Bronchial epithelial cell (primary cell): ENCODE measurements around the gene GBX1. TPM values are rescaled to one million over a fixed set of nuclear protein-coding genes. Genes with fewer than 3 reads are reported as not detected.

Source experiments
- DNase-seq: peaks from one replicate; pipeline ENCODE4 v3.0.0-alpha.2; 2010; ENCODE audit warnings: low read depth
- FAIRE-seq: peaks from 2 replicates; lab custom pipeline; 2011; peaks lifted over from hg19 to GRCh38; lab: Jason Lieb, UNC
- H3K27me3 ChIP-seq: 2 replicates; pipeline ENCODE4 v1.5.1; 2011; ENCODE audit warnings: low read length; ENCODE audit not compliant: control insufficient read depth, insufficient read depth
- H3K36me3 ChIP-seq: 2 replicates; pipeline ENCODE4 v1.5.1; 2011; ENCODE audit warnings: low read length; ENCODE audit not compliant: control insufficient read depth, insufficient read depth
- H3K4me3 ChIP-seq: 2 replicates; pipeline ENCODE4 v1.5.1; 2011; ENCODE audit warnings: mild to moderate bottlenecking, low read depth, low read length, control low read depth
- total RNA-seq: library from RNA; depleted of rRNA; stranded (reverse); fragments of >200 nt; gene quantifications from 2 replicates; pipeline ENCODE4 v1.2.1, GENCODE V29; 2014
- TF ChIP-seq, protein P1 (sequence below): IDR thresholded peaks from 2 replicates; pipeline ENCODE4 v1.5.1; 2011; ENCODE audit warnings: mild to moderate bottlenecking, moderate library complexity, low read length, control low read depth, inconsistent platforms; ENCODE audit not compliant: insufficient read depth, severe bottlenecking

The GBX1 gene
- total RNA-seq, 1 donor from 2014 or later, result not detected

DNA sequence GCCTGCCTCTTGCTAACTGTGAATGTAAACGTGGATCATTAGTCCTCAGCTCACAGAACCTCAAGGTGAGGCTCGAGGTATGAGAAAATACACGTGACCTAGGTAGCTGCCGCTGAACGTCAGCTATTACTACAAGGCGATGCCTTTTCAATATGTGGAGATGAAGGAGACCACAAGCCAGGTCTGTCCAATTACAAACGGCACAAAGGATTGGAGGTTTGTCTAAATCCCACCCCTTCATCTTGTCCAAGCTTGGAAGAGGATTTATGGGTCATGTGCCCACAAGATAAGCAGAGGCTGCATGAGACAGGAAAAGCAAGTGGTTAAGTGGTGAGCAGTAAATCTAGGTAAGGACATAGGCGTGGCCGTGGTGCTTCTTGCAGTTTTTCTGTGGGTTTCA, 39.4 kb upstream of the GBX1 start:
- no peak for DNase-seq
- no peak for FAIRE-seq
- TF ChIP-seq, protein P1, sequence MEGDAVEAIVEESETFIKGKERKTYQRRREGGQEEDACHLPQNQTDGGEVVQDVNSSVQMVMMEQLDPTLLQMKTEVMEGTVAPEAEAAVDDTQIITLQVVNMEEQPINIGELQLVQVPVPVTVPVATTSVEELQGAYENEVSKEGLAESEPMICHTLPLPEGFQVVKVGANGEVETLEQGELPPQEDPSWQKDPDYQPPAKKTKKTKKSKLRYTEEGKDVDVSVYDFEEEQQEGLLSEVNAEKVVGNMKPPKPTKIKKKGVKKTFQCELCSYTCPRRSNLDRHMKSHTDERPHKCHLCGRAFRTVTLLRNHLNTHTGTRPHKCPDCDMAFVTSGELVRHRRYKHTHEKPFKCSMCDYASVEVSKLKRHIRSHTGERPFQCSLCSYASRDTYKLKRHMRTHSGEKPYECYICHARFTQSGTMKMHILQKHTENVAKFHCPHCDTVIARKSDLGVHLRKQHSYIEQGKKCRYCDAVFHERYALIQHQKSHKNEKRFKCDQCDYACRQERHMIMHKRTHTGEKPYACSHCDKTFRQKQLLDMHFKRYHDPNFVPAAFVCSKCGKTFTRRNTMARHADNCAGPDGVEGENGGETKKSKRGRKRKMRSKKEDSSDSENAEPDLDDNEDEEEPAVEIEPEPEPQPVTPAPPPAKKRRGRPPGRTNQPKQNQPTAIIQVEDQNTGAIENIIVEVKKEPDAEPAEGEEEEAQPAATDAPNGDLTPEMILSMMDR, result no peak
- Histone ChIP-seq H3K36me3 (no peaks in the 10 kb centered on the region), H3K27me3 (peaks cover 2% of the 10 kb centered on the region), H3K4me3 (no peak overlapping the region)

GRCh38 chr7:151205730-151206129, 38.2 kb upstream of the GBX1 start:
- DNase-seq, result no peak
- FAIRE-seq, result no peak
- Histone ChIP-seq H3K27me3 (peaks cover 2% of the 10 kb centered on the region), H3K4me3 (no peak overlapping the region), H3K36me3 (no peaks in the 10 kb centered on the region)
- TF ChIP-seq, protein P1, result no peak

- H3K4me3 ChIP-seq, result no peak overlapping the region
- H3K27me3 ChIP-seq, result peaks cover 2% of the 10 kb centered on the region
- DNase-seq, result no peak
Observed at GRCh38 chr7:151204383-151205032, 37.0 kb upstream of the GBX1 start.

GRCh38 chr7:151202836-151203235, 35.3 kb upstream of the GBX1 start:
- peaks cover 2% of the 10 kb centered on the region for H3K27me3 ChIP-seq
- FAIRE-seq, result no peak

More at GRCh38 chr7:151204383-151205032, 37.0 kb upstream of the GBX1 start:
- no peak for FAIRE-seq
- TF ChIP-seq, protein P1, result peak; percentile 14
- no peaks in the 10 kb centered on the region for H3K36me3 ChIP-seq

DNA sequence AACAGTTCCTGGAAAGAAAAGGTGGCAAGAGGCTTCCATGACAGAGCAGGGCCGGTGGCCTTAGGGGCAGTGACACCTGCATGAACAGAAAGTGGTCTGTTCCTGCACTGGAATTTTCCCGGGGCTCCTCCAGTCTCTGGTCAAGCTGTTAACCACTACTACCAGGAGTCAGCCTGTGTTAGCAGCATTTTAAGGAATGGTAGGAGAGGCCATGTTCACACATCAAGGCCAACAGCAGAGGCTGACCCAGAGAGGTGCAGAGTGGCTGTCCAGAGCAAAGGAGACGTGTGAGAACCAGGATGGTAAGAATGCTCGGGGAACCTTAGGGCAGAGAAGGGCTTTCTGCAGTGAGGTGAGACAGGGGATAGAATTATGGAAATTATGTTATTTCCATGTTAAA, 34.3 kb upstream of the GBX1 start:
- FAIRE-seq (no peak), DNase-seq (no peak)
- no peak overlapping the region for H3K4me3 ChIP-seq
- TF ChIP-seq, protein P1, result no peak
- peaks cover 2% of the 10 kb centered on the region for H3K27me3 ChIP-seq
- H3K36me3 ChIP-seq, result no peaks in the 10 kb centered on the region

More at GRCh38 chr7:151202836-151203235, 35.3 kb upstream of the GBX1 start:
- Histone ChIP-seq H3K4me3 (no peak overlapping the region), H3K36me3 (no peaks in the 10 kb centered on the region)
- TF ChIP-seq, protein P1, result no peak
- no peak for DNase-seq

GRCh38 chr7:151201344-151201743, 33.9 kb upstream of the GBX1 start:
- Histone ChIP-seq H3K36me3 (no peaks in the 10 kb centered on the region), H3K4me3 (no peak overlapping the region), H3K27me3 (peaks cover 4% of the 10 kb centered on the region)
- TF ChIP-seq, protein P1, result no peak
- no peak for DNase-seq
- FAIRE-seq, result no peak
